GM12801 (cell line): ENCODE measurements around the gene NUP93.

Experiments used
- TF ChIP-seq, protein P1 (sequence below): IDR thresholded peaks from one replicate; pipeline ENCODE4 v1.5.1; 2011; ENCODE audit warnings: control low read depth; ENCODE audit not compliant: insufficient read length; ENCODE audit errors: extremely low read depth

The NUP93 gene

DNA sequence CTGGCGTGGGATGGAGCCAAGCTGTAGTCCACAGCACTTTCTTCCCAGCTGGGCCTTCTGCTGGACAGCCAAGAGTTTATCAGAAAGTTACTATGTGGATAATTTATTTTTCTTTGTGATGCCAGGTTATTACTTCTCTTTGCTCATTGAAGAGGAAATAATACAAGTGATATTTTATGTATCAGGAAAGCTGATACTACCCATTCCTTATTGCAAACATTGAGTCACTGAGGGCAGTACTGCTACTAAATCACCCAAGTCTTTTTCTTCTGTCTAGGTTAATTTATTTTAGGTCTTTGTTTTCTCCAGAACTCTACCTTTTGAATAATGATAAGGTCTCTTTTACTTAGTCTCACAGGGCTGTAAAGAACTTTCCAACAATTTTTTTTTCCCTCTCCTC lies 8.3 kb downstream of the NUP93 start:
- TF ChIP-seq, protein P1, sequence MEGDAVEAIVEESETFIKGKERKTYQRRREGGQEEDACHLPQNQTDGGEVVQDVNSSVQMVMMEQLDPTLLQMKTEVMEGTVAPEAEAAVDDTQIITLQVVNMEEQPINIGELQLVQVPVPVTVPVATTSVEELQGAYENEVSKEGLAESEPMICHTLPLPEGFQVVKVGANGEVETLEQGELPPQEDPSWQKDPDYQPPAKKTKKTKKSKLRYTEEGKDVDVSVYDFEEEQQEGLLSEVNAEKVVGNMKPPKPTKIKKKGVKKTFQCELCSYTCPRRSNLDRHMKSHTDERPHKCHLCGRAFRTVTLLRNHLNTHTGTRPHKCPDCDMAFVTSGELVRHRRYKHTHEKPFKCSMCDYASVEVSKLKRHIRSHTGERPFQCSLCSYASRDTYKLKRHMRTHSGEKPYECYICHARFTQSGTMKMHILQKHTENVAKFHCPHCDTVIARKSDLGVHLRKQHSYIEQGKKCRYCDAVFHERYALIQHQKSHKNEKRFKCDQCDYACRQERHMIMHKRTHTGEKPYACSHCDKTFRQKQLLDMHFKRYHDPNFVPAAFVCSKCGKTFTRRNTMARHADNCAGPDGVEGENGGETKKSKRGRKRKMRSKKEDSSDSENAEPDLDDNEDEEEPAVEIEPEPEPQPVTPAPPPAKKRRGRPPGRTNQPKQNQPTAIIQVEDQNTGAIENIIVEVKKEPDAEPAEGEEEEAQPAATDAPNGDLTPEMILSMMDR: no peak

DNA sequence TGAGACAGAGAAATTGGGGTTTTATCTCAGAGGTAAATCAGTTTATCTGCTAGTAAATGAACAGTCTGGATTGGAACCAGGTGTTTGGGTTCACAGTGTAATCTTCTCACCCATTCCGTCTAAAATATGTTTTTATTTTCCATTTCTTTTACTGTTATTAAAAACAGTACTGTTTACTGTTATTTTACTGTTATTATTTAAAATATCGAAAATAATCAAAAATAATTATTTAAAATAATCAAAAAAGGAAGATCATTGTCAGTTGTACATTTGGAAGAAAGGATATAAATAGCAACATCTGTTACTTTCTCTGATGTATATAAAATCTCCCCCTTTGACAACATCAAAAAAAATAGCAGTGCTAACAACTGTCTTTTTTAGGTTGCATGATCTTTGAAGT lies 11.5 kb downstream of the NUP93 start:
- TF ChIP-seq, protein P1: no peak

DNA sequence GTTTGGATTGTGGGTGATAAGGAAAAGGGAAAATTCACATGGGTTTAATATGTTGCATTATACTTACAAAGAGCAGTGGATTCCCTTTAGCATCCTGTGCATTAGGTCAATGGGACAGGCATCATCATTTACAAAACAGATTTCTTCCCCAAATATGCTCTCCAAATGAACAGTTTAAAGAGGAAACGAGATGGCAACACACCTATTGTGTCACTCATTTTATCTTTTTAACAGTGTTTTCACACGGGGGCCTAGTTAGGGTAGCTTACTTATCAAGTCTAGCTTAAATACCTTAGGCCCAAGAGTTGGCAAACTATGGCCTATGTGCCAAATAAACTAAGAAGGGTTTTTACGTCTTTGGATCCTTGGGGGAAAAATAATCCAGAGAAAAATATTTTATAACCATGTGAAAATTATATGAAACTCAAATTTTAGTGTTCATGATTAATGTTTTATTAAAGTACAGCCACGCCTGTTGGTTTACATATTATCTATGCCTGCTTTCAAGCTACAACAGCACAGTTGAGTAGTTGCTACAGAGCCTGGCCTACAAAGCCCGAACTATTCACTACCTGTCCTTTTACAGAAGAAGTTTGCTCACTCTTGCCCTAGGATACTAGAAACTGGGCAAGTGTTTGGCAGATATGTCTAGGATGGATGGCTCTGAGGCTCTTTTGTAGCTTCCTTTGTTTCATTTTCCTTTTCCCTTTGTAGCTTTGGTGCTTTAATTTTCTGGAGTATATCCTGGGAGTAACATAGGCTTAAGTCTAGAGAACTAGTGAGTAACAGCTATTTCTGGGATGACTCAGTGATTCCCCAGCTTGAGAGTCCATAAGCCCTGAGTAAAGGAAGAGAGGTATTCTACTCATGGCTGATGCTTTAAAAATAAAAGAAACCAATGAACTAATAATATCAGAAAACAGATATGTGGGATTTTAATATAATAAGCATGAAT lies 12.4 kb downstream of the NUP93 start:
- TF ChIP-seq, protein P1: no peak

DNA sequence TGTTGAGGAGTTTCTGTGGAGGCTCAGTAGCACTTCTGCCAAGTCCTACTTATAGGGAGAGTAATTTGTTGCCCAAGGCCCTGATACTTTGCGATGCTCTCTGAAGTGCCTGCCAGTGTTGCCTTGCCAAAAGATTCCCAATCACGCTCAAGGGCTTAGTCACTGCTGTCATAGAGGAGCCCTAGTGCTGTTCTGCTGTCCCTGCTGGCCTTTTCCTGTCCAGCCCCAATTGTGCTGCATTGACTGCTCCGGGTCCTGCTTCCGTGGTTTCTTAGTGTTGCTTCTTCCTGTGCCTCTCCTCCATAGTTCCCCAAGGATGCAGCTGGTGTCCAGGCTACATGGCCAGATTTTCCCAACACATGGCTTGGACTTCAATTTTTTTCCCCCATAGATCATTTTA lies 13.9 kb downstream of the NUP93 start:
- TF ChIP-seq, protein P1: no peak

DNA sequence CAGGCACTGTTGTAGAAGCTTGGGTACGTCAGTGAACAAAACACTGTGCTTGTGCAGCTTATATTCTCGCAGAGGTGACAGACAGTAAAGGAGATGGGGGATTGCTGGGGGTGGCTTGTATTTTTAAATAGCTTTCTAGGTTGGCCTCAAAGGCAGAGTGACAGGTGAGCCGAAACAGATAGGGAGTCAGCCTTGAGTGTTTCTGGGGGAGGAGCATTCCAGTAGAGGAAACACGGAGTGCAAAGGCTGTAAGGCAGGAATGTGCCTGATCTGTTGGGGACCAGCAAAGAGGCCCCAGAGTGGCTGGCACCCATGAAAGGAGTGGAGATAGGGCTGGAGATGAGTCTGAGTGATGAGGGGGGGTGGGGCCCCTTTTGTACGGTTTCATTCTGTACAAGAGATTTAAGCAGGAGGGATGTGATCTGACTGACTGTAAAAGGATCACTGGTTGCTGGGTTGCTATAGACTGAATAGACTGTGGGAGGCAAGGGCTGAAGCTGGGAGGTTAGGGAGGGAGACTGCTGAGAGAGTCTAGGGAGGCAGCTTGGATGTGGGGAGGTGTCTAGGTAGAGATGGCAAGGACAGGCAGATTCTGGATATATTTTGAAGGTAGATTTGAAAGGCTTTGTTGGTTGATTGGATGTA lies 15.2 kb downstream of the NUP93 start:
- TF ChIP-seq, protein P1: no peak

DNA sequence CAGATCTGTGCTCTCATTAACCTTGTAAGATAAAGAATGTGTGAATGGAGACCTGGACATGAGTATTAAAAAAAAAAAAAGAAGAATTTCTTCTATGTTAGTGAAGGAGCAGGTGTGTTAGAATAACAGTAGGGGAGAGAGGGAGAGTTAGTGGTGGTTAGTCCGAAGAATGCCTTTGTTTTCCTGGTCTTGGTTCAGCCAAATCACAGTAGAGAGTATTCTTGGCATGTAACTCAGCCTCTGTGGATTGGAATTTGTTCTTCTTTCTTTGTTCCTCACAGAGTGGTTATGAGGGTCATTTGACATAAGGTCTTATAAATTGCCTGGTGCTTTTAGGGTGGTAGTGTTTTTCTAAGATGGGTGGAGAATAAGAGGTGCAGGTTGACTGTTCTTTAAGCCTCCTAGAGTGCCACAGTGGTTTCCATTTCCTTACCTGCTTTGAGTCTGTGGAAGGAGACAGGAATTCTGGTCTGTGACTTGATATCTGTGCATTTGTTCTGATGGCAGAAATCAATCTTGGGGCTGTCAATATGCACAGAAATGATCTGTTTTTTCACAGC lies 17.6 kb downstream of the NUP93 start:
- TF ChIP-seq, protein P1: no peak

DNA sequence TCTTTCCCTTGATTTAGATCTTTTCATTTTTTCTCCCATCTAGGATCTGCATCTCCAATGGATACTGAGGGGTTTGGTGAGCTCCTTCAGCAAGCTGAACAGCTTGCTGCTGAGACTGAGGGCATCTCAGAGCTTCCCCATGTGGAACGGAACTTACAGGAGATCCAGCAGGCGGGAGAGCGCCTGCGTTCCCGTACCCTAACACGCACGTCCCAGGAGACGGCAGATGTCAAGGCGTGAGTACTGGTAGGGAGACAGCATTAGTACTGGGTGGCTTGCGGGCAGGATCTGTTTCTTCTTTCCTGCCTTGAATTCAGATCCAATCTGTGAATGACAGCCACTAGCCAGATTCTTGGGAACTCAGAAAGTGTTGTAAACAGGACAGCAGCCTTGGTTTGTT lies 18.3 kb downstream of the NUP93 start:
- TF ChIP-seq, protein P1: no peak
